Naive thymus-derived CD4-positive, alpha-beta T cell (primary cell): ENCODE data around the gene APOB. TPM values are rescaled to one million over a fixed set of nuclear protein-coding genes. Genes with fewer than 3 reads are reported as not detected.

Experiments
- ATAC-seq: fragments of 150-1000 bp; cut with Tn5 transposase; 2 replicates; pipeline ENCODE4 v1.10.0; 2021; ENCODE audit warnings: mild to moderate bottlenecking, moderate library complexity
- CTCF ChIA-PET: fragments of 350-600 bp; sonication (Branson Sonifier 250); formaldehyde crosslinking; loops from one replicate; lab custom pipeline; 2021; ENCODE audit warnings: antibody characterized with exemption; lab: Charles Lee
- POLR2A ChIA-PET: fragments of 350-600 bp; sonication (Branson Sonifier 250); formaldehyde crosslinking; loops from one replicate; lab custom pipeline; 2021; ENCODE audit warnings: antibody characterized with exemption, inconsistent platforms; lab: Charles Lee
- DNase-seq, 9 donors: peaks; one replicate each; pipeline versions ENCODE4 v3.0.0 to v3.0.0-alpha.2; 2020 to 2022; ENCODE audit warnings: mixed read lengths in 1 of 9
- H3K27ac ChIP-seq: one replicate; pipeline ENCODE4 v1.7.0; 2013; ENCODE audit warnings: mild to moderate bottlenecking, low read depth, low read length, moderate library complexity
- H3K27me3 ChIP-seq, 2 donors: one replicate each; pipeline ENCODE4 v1.7.0; 2013; ENCODE audit warnings: low read length in 2 of 2, mild to moderate bottlenecking in 2 of 2, moderate library complexity in 2 of 2; ENCODE audit not compliant: control insufficient read depth in 2 of 2, insufficient read depth in 2 of 2
- H3K36me3 ChIP-seq, 3 experiments: 1 replicate in 2 of 3; 2 replicates in 1 of 3; pipeline ENCODE4 v1.7.0; 2013; ENCODE audit warnings: low read length in 3 of 3, mild to moderate bottlenecking in 3 of 3, moderate library complexity in 1 of 3; ENCODE audit not compliant: insufficient read depth in 3 of 3, control insufficient read depth in 2 of 3
- H3K4me1 ChIP-seq, 2 donors: one replicate each; pipeline ENCODE4 v1.7.0; 2013; ENCODE audit warnings: low read length in 2 of 2, mild to moderate bottlenecking in 2 of 2, moderate library complexity in 1 of 2; ENCODE audit not compliant: control insufficient read depth in 2 of 2, insufficient read depth in 2 of 2
- H3K4me3 ChIP-seq: 2 replicates; pipeline ENCODE4 v1.7.0; 2013; ENCODE audit warnings: mild to moderate bottlenecking, low read length
- H3K9me3 ChIP-seq, 3 experiments: 1 replicate in 2 of 3; 2 replicates in 1 of 3; pipeline ENCODE4 v1.7.0; 2013; ENCODE audit warnings: low read length in 3 of 3; ENCODE audit not compliant: control insufficient read depth in 2 of 3
- H3K27ac Mint-ChIP-seq, 9 donors: one replicate each; pipeline ENCODE4 v1.8.0; 2020 to 2022; ENCODE audit warnings: mixed read lengths in 9 of 9, mild to moderate bottlenecking in 8 of 9, moderate library complexity in 5 of 9, inconsistent platforms in 2 of 9
- H3K27me3 Mint-ChIP-seq, 5 donors: one replicate each; pipeline ENCODE4 v1.8.0; 2021 to 2022; ENCODE audit warnings: mixed read lengths in 5 of 5, mild to moderate bottlenecking in 1 of 5
- H3K36me3 Mint-ChIP-seq, 5 donors: one replicate each; pipeline ENCODE4 v1.8.0; 2020 to 2022; ENCODE audit warnings: mixed read lengths in 5 of 5, mild to moderate bottlenecking in 3 of 5, inconsistent platforms in 1 of 5
- H3K4me1 Mint-ChIP-seq, 7 donors: one replicate each; pipeline ENCODE4 v1.8.0; 2020 to 2022; ENCODE audit warnings: mixed read lengths in 7 of 7, mild to moderate bottlenecking in 3 of 7, inconsistent platforms in 1 of 7
- H3K4me3 Mint-ChIP-seq, 10 donors: one replicate each; pipeline ENCODE4 v1.8.0; 2020 to 2022; ENCODE audit warnings: mild to moderate bottlenecking in 10 of 10, mixed read lengths in 10 of 10, moderate library complexity in 6 of 10, inconsistent platforms in 2 of 10
- H3K9me3 Mint-ChIP-seq, 11 donors: one replicate each; pipeline ENCODE4 v1.8.0; 2020 to 2022; ENCODE audit warnings: mixed read lengths in 11 of 11, mild to moderate bottlenecking in 4 of 11, inconsistent platforms in 1 of 11, moderate library complexity in 1 of 11
- intact Hi-C, 2 donors: fragments of 100-400 bp; cut with micrococcal nuclease; formaldehyde crosslinking; loops; one replicate each; pipeline ENCODE4 v1.15.1; 2023
- polyA plus RNA-seq, 2 donors: library from polyadenylated mRNA; unstranded; fragments of 300-500 nt; fragmentation: Illumina TruSeq; gene quantifications; one replicate each; pipeline ENCODE4 v1.2.3, GENCODE V29; 2021
- total RNA-seq, 6 experiments: library from RNA in 5 of 6; stranded (reverse) in 5 of 6; gene quantifications; 1 replicate in 5 of 6; 2 replicates in 1 of 6; pipeline ENCODE4 v1.2.3 and lab custom pipeline; 2021 to 2026

Gene APOB
- total and polyA plus RNA-seq, 7 experiments from 2014 or later: not detected

GRCh38 chr2:20972792-20973565, 70.9 kb downstream of the APOB start:
- H3K36me3 Mint-ChIP-seq: no peaks in the 10 kb centered on the region
- no peak overlapping the region for H3K27ac Mint-ChIP-seq
- ATAC-seq: no peak
- Histone ChIP-seq H3K4me3 (no peak overlapping the region), H3K27ac (no peak overlapping the region), H3K9me3 (no peaks in the 10 kb centered on the region), H3K36me3 (no peaks in the 10 kb centered on the region), H3K4me1 (no peaks in the 10 kb centered on the region), H3K27me3 (no peaks in the 10 kb centered on the region)
- H3K9me3 Mint-ChIP-seq: peaks cover 0 to under 1% (median 0%) of the 10 kb centered on the region in 11 donors
- no peaks in the 10 kb centered on the region for H3K4me1 Mint-ChIP-seq
- POLR2A ChIA-PET: no interaction called here
- peaks cover 0 to 15% (median 7%) of the 10 kb centered on the region in 5 donors for H3K27me3 Mint-ChIP-seq
- no peak overlapping the region for H3K4me3 Mint-ChIP-seq
- intact Hi-C loops: no loop called here
- no peak for DNase-seq
- CTCF ChIA-PET: no interaction called here

GRCh38 chr2:20972110-20972509, 71.8 kb downstream of the APOB start:
- intact Hi-C loops: no loop called here
- no peak for ATAC-seq
- Histone ChIP-seq H3K9me3 (no peaks in the 10 kb centered on the region), H3K36me3 (no peaks in the 10 kb centered on the region), H3K4me1 (no peaks in the 10 kb centered on the region), H3K27me3 (no peaks in the 10 kb centered on the region), H3K4me3 (no peak overlapping the region), H3K27ac (no peak overlapping the region)
- no peaks in the 10 kb centered on the region for H3K4me1 Mint-ChIP-seq
- H3K27ac Mint-ChIP-seq: no peak overlapping the region
- H3K27me3 Mint-ChIP-seq: peaks cover 0 to 18% (median 7%) of the 10 kb centered on the region in 5 donors
- DNase-seq: no peak
- no peaks in the 10 kb centered on the region for H3K9me3 Mint-ChIP-seq
- ChIA-PET CTCF (no interaction called here), POLR2A (no interaction called here)
- H3K4me3 Mint-ChIP-seq: no peak overlapping the region
- H3K36me3 Mint-ChIP-seq: no peaks in the 10 kb centered on the region

DNA sequence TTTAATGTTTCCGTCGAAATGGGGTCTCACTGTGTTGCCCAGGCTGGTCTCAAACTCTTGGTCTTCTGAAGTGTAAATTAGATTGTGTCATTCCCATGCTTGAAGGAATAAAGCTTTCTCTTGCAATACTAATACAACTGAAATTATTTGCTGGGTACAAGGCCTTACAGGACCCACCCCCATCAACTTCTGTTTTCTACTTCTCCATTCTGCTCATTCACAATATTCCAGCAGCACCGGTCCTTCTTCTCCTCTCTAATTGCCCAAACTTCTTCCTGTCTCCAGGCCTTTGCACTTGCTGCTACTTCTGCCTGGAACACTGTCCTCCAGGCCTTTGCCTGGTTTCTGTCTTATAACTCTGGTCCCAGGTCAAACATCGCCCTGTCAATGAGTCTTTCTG, 73.8 kb downstream of the APOB start:
- H3K4me3 ChIP-seq: no peak overlapping the region
- H3K27ac ChIP-seq: no peak overlapping the region
- ATAC-seq (no peak), DNase-seq (no peak)
- H3K27me3 Mint-ChIP-seq: peaks cover 0 to 18% (median 8%) of the 10 kb centered on the region in 5 donors
- no peaks in the 10 kb centered on the region for H3K36me3 ChIP-seq
- no peaks in the 10 kb centered on the region for H3K27me3 ChIP-seq
- ChIA-PET POLR2A (no interaction called here), CTCF (no interaction called here)
- H3K36me3 Mint-ChIP-seq: no peaks in the 10 kb centered on the region
- intact Hi-C loops: no loop called here
- no peaks in the 10 kb centered on the region for H3K9me3 Mint-ChIP-seq
- no peak overlapping the region for H3K4me3 Mint-ChIP-seq
- H3K9me3 ChIP-seq: no peaks in the 10 kb centered on the region
- H3K4me1 ChIP-seq: no peaks in the 10 kb centered on the region
- H3K27ac Mint-ChIP-seq: no peak overlapping the region
- no peaks in the 10 kb centered on the region for H3K4me1 Mint-ChIP-seq

DNA sequence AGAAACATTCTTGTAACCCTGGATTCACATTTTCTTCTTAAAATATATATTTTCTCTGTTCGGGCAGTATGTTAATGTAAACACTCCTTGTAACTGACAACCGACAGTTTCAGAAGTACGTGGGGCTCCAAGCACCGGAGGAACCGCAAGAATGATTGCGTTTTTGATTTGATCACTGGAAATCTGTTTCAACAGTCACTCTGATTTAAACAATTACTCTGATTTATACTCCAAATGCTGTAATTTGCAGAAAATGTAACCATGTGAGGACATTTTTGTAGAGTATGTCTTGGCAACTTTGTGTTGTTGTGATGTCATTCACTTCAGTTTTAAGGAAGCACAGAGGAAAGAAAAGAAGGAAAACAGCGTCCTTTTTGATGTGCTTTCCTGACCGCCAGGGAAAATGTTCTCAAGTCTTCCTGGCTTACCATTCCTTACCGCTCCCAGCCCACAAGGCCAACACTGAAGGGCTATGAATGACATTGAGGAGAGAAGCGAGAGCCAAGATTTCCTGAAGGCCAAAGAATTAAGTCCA, 77.7 kb downstream of the APOB start:
- H3K27me3 Mint-ChIP-seq: peaks cover 8 to 28% (median 18%) of the 10 kb centered on the region in 5 donors
- no peaks in the 10 kb centered on the region for H3K4me1 Mint-ChIP-seq
- H3K4me3 Mint-ChIP-seq: no peak overlapping the region
- CTCF ChIA-PET: interaction anchor here (0.6 to 3.4 kb wide), 5 partner anchors 154 to 522 kb away, joined by 3 to 25 read pairs (median 3); no protein-coding TSS in a partner anchor
- no peak for ATAC-seq
- intact Hi-C loops: no loop called here
- H3K27ac Mint-ChIP-seq: no peak overlapping the region
- no peaks in the 10 kb centered on the region for H3K36me3 Mint-ChIP-seq
- Histone ChIP-seq H3K27ac (no peak overlapping the region), H3K4me3 (no peak overlapping the region), H3K27me3 (no peaks in the 10 kb centered on the region), H3K4me1 (no peaks in the 10 kb centered on the region), H3K9me3 (no peaks in the 10 kb centered on the region), H3K36me3 (no peaks in the 10 kb centered on the region)
- H3K9me3 Mint-ChIP-seq: peaks cover 0 to 2% (median 0%) of the 10 kb centered on the region in 11 donors
- DNase-seq: no peak
- POLR2A ChIA-PET: no interaction called here

DNA sequence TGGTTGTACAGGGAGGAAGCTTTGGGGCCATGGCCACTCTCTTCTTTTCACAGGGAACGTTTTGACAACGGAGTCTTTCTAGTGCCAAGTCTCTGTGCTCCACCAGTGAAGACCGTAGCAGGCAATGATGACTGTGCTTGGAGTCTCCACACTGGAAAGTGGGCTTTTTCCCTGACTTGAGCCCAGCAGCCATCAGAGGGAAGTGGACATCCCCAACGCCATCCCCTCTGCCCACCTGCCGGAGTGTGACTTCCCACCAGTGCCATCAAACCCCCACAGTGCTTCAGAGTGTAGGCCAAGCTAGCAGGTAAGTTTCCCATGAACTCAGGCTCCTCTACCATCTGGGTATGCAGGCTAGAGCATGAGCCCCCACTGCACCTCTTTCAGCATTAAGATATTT, 78.7 kb downstream of the APOB start:
- H3K4me3 Mint-ChIP-seq: no peak overlapping the region
- ChIA-PET POLR2A (no interaction called here), CTCF (interaction anchor here (0.8 to 3.4 kb wide), 3 partner anchors 282 to 304 kb away, joined by 3 to 25 read pairs (median 6); no protein-coding TSS in a partner anchor)
- no peaks in the 10 kb centered on the region for H3K27me3 ChIP-seq
- H3K4me3 ChIP-seq: no peak overlapping the region
- ATAC-seq (no peak), DNase-seq (no peak)
- H3K27me3 Mint-ChIP-seq: peaks cover 7 to 26% (median 14%) of the 10 kb centered on the region in 5 donors
- H3K9me3 Mint-ChIP-seq: peaks cover 0 to 2% (median 0%) of the 10 kb centered on the region in 11 donors
- no peaks in the 10 kb centered on the region for H3K4me1 Mint-ChIP-seq
- no peaks in the 10 kb centered on the region for H3K36me3 ChIP-seq
- H3K27ac Mint-ChIP-seq: no peak overlapping the region
- intact Hi-C loops: no loop called here
- no peaks in the 10 kb centered on the region for H3K9me3 ChIP-seq
- no peaks in the 10 kb centered on the region for H3K4me1 ChIP-seq
- no peaks in the 10 kb centered on the region for H3K36me3 Mint-ChIP-seq
- H3K27ac ChIP-seq: no peak overlapping the region

DNA sequence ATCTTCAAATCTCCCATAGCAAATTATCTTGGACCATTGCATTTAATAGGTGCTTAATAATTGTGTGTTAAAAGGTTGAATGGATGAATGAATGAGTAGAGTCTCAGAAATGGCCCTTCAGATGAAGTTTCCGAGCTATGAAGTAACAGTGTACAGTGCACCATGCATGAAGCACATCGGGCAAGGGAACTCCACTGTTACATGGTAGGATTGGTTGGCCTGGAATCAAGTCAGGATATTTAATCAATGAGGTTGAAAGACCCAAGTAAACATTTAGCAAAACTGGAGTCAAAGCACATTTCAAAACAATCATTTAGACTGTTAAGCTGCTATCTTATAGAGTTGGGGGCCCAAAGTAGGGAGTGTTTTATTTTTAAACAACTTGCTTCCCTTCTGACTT, 80.0 kb downstream of the APOB start:
- DNase-seq (no peak), ATAC-seq (no peak)
- Mint-ChIP-seq H3K27me3 (peaks cover 3 to 31% (median 14%) of the 10 kb centered on the region in 5 donors), H3K9me3 (peaks cover 0 to 2% (median 0%) of the 10 kb centered on the region in 11 donors), H3K27ac (no peak overlapping the region), H3K36me3 (no peaks in the 10 kb centered on the region), H3K4me3 (no peak overlapping the region), H3K4me1 (no peaks in the 10 kb centered on the region)
- Histone ChIP-seq H3K4me1 (no peaks in the 10 kb centered on the region), H3K4me3 (no peak overlapping the region), H3K36me3 (no peaks in the 10 kb centered on the region), H3K27me3 (no peaks in the 10 kb centered on the region), H3K9me3 (no peaks in the 10 kb centered on the region), H3K27ac (no peak overlapping the region)
- POLR2A ChIA-PET: no interaction called here
- CTCF ChIA-PET: interaction anchor here (0.8 to 3.5 kb wide), 4 partner anchors 15 to 303 kb away, joined by 4 to 48 read pairs (median 16); no protein-coding TSS in a partner anchor
- intact Hi-C loops: loop anchor here (1.0 to 5.0 kb wide), 5 partner anchors 183 to 521 kb away; no protein-coding TSS in a partner anchor
